Activated CD4-positive, alpha-beta T cell treated with anti-CD3 and anti-CD28 coated beads, Interleukin-2, amount 10 ng/mL, durations not matched to agents 24 days and 14 days (primary cell): Measurements from ENCODE around the gene CDC25C. TPM values are rescaled to one million over a fixed set of nuclear protein-coding genes. Genes with fewer than 3 reads are reported as not detected.

Experiments used
- DNase-seq: peaks from one replicate; pipeline ENCODE4 v3.0.0; 2022
- H3K27ac Mint-ChIP-seq: one replicate; pipeline ENCODE4 v1.8.0; 2022; ENCODE audit warnings: mild to moderate bottlenecking, mixed read lengths
- H3K27me3 Mint-ChIP-seq: one replicate; pipeline ENCODE4 v1.8.0; 2022; ENCODE audit warnings: mixed read lengths
- H3K36me3 Mint-ChIP-seq: one replicate; pipeline ENCODE4 v1.8.0; 2022; ENCODE audit warnings: low read depth, mild to moderate bottlenecking, mixed read lengths
- H3K4me1 Mint-ChIP-seq: one replicate; pipeline ENCODE4 v1.8.0; 2021; ENCODE audit warnings: mixed read lengths
- H3K4me3 Mint-ChIP-seq: one replicate; pipeline ENCODE4 v1.8.0; 2022; ENCODE audit warnings: mild to moderate bottlenecking, moderate library complexity, mixed read lengths
- H3K9me3 Mint-ChIP-seq: one replicate; pipeline ENCODE4 v1.8.0; 2021; ENCODE audit warnings: mixed read lengths
- intact Hi-C: fragments of 100-400 bp; cut with micrococcal nuclease; formaldehyde crosslinking; loops from one replicate; pipeline ENCODE4 v1.15.1; 2023
- total RNA-seq: library from RNA; stranded (reverse); gene quantifications from 2 replicates; pipeline ENCODE4 v1.2.3, GENCODE V29; 2022

CDC25C gene
- total RNA-seq, 1 donor from 2014 or later: 7.9 TPM

DNA sequence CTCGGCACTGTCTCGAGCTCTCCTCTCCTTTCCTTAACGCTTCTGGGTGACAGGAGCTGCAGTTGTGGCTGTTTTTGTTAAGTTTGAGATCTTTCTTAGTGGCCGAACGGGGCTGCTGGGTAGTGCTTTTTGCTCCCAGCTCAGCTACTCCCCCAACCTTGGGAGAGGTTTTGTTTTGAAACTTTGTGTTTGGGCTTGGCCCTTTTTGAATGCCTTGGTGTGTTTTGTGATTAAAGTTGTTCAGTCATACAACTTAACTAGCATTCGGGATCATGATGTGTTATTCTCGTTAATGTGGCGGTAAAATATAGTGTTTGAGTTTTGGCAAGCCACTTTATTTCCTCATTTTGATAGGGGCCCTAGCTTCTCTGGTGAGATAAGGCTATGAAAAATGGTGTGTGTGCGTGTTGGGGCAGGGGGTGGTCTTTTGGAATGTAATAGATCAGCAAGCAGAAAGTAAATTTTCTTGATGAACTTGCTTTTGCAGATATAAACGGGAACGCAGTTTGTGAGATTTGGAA, 22.0 kb upstream of the CDC25C start:
- Mint-ChIP-seq H3K4me1 (peaks cover 35% of the 10 kb centered on the region), H3K4me3 (peak overlapping the region; percentile 95), H3K36me3 (peaks cover 9% of the 10 kb centered on the region), H3K27me3 (no peaks in the 10 kb centered on the region), H3K9me3 (peaks cover 4% of the 10 kb centered on the region), H3K27ac (peak overlapping the region; percentile 95)
- intact Hi-C loops: loop anchor here (1.0 to 2.0 kb wide), 3 partner anchors 140 to 221 kb away; partner anchors contain the start of genes BRD8, CDC23, HSPA9 and KIF20A
- peak; percentile 84 for DNase-seq

DNA sequence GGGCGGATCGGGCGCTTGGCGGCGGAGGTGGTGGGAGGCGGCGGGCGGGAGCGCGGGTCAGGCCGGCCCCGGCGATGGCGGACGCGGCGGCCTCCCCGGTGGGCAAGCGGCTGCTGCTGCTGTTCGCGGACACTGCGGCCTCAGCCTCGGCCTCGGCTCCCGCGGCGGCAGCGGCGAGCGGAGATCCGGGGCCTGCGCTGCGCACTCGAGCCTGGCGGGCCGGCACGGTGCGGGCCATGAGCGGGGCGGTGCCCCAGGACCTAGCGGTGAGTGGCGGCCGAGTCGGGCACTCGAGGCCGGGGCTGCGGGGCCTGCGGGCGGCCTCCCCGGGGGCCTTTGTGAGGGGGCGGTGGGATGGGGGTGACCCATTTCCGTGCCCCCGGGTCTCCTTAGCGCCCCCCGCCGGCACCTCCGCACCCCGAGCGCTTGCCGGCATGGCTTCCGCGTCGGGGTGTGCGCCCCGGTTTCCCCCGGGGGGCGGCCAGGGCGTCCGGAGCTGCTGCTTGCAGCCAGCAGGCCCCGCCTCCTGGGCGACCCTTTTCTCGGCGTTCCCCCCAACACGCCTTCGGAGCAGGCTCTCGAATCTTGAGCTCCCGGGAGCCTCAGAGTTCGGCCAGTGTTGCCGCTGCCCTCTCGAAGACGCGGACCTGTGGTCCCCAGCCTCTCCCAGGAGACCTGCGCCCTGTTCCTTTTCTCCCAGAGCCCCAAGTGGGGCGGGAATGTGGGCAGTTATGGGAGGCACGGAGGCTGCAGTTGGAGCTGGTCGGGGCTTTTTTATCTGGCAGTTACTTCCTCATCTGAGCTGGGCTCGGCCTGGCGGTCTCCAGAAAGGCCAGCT, 21.3 kb upstream of the CDC25C start:
- peak; percentile 93 for DNase-seq
- peak overlapping the region; percentile 95 for H3K27ac Mint-ChIP-seq
- H3K4me3 Mint-ChIP-seq: peak overlapping the region; percentile 95
- H3K36me3 Mint-ChIP-seq: peaks cover 10% of the 10 kb centered on the region
- H3K4me1 Mint-ChIP-seq: peaks cover 35% of the 10 kb centered on the region
- H3K9me3 Mint-ChIP-seq: peaks cover 4% of the 10 kb centered on the region
- intact Hi-C loops: loop anchor here (1.0 to 2.0 kb wide), 4 partner anchors 15 to 222 kb away; partner anchors contain the start of genes CDC23, ETF1, FAM53C and HSPA9
- no peaks in the 10 kb centered on the region for H3K27me3 Mint-ChIP-seq

DNA sequence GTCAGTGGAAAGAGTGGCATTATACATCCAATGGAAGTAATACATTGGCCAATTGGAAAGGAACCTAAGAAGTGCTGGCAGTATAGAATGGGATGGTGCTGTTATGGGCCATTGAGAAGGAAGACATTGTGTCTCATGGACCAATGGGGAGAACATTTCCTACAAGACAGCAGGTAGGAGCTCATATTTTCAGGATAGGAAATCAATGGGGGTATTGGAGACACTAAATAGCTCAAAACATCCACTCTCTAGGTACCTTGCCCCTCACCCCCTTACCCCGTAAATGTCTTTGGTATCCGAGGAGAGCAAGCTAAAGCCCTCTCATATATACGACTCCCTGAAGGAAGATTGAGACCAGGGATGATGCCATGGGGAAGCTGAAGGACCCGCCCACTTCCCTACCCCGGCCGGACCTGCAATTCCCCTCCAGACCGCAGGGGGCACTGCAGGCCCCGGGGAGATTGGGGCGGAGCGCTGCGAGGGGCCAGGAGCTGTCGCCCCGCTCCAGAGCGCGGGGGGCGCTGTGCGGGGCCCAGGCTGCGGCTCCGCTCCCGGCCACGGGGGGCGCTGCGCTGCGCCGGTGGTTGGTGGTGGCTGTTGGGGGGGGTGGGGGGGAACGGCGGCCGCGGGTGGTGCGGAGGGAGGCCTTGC, 20.6 kb upstream of the CDC25C start, which contains the start of gene KDM3B:
Gene KDM3B (plus strand): TSS at position 615 of the 651 bp plus-strand sequence. CDS start 111 bp downstream, outside the sequence.
- Mint-ChIP-seq H3K9me3 (peaks cover 4% of the 10 kb centered on the region), H3K27me3 (no peaks in the 10 kb centered on the region), H3K36me3 (peaks cover 14% of the 10 kb centered on the region), H3K4me1 (peaks cover 37% of the 10 kb centered on the region), H3K27ac (peak within 1 kb of the TSS; percentile 95), H3K4me3 (peak within 1 kb of the TSS; percentile 95)
- peak; percentile 99 for DNase-seq
- intact Hi-C loops: loop anchor here (1.0 to 2.0 kb wide), 3 partner anchors 14 to 223 kb away; partner anchors contain the start of genes ETF1, FAM53C and HSPA9

DNA sequence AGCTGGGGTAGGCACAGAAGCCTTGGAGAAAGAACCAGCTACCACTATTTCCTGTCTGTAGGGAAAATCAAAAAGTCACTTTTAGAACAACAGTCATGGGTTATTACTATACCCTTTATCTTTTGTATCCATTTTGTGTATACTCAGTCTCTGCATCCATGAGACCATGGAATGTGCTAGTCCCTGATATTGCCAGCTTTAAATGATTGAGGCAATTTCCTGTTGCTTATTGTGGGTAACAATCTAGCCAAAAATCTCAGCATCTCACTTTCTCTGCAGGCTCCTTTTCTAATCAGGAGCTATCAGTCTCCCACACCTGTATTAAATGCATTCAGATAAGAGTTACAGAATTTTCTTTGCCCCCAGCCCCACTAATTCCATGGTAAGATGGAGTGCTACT, 19.9 kb upstream of the CDC25C start:
- H3K4me3 Mint-ChIP-seq: peak overlapping the region; percentile 71
- intact Hi-C loops: no loop called here

GRCh38 chr5:138351056-138351455, 19.5 kb upstream of the CDC25C start:
- no peaks in the 10 kb centered on the region for H3K27me3 Mint-ChIP-seq
- DNase-seq: no peak
- H3K4me1 Mint-ChIP-seq: peaks cover 35% of the 10 kb centered on the region
- no peak overlapping the region for H3K4me3 Mint-ChIP-seq
- peaks cover 4% of the 10 kb centered on the region for H3K9me3 Mint-ChIP-seq
- H3K36me3 Mint-ChIP-seq: peaks cover 23% of the 10 kb centered on the region
- H3K27ac Mint-ChIP-seq: no peak overlapping the region
- intact Hi-C loops: no loop called here

More for the DNA sequence above, 19.9 kb upstream of the CDC25C start:
- H3K4me1 Mint-ChIP-seq: peaks cover 37% of the 10 kb centered on the region
- peaks cover 4% of the 10 kb centered on the region for H3K9me3 Mint-ChIP-seq
- H3K27ac Mint-ChIP-seq: no peak overlapping the region
- DNase-seq: no peak
- peaks cover 20% of the 10 kb centered on the region for H3K36me3 Mint-ChIP-seq
- no peaks in the 10 kb centered on the region for H3K27me3 Mint-ChIP-seq

GRCh38 chr5:138350563-138350890, 18.9 kb upstream of the CDC25C start:
- H3K36me3 Mint-ChIP-seq: peaks cover 26% of the 10 kb centered on the region
- peaks cover 4% of the 10 kb centered on the region for H3K9me3 Mint-ChIP-seq
- intact Hi-C loops: no loop called here
- H3K27ac Mint-ChIP-seq: no peak overlapping the region
- H3K4me1 Mint-ChIP-seq: peaks cover 31% of the 10 kb centered on the region
- no peaks in the 10 kb centered on the region for H3K27me3 Mint-ChIP-seq
- no peak overlapping the region for H3K4me3 Mint-ChIP-seq
- DNase-seq: no peak

DNA sequence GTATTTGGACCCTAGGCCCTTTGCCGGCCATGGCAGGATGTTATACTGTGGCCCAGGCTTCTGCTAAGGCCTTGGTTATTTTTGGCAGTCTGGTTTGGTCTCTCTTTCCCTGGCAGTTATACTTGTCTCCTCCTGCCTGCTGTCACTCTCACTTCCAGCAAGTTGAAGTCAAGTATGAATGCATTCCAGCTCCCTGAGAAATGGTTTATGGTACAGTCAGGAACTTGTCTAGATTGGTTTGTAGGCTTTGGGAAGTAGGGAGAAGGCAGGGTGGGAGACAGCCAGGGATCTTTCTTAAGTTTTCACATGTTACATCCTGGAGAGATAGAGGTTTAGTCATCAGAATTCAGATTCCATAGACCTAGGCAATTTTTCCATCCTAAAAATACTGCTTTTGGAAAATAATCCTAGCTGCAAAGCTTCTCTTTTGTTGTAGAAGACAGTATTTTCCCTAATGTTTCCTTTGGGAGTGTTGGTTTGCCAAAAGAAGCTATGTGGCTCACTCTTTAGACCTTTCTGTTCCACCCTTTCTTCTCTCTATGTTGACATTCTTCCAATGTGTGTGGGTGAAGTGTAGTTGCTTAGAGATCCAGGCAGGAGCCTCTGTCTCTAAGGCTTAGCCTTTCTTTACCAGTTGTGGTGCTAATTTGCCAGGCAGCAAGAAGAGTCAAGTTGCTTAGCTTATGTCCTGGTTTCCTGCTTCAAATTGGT, 18.4 kb upstream of the CDC25C start:
- intact Hi-C loops: no loop called here
- peaks cover 26% of the 10 kb centered on the region for H3K4me1 Mint-ChIP-seq
- H3K27me3 Mint-ChIP-seq: no peaks in the 10 kb centered on the region
- peaks cover 31% of the 10 kb centered on the region for H3K36me3 Mint-ChIP-seq
- H3K4me3 Mint-ChIP-seq: no peak overlapping the region
- DNase-seq: no peak
- peaks cover 4% of the 10 kb centered on the region for H3K9me3 Mint-ChIP-seq
- no peak overlapping the region for H3K27ac Mint-ChIP-seq

DNA sequence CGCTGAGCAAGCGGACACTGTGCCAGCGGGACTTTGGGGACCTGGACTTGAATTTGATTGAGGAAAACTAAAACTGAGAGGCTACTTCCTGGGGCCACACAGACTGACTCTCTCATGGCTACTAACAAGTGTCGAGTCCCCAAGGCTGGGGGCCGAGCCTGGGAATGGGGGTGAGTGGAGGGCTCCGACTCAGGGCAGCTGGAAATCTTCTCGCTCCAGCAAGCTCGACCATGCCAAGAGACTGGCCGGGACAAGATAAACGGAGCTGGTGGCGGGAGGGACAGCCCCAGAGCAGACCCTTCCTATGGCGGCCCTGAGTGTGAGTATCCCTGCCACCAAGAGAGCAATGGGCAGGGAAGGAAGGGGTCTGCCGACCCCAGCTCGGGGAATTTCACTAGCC, 15.3 kb upstream of the CDC25C start:
- Mint-ChIP-seq H3K9me3 (no peaks in the 10 kb centered on the region), H3K4me3 (no peak overlapping the region), H3K4me1 (peaks cover 11% of the 10 kb centered on the region), H3K36me3 (peaks cover 47% of the 10 kb centered on the region), H3K27ac (no peak overlapping the region), H3K27me3 (no peaks in the 10 kb centered on the region)
- no peak for DNase-seq
- intact Hi-C loops: no loop called here

- intact Hi-C loops: no loop called here
- no peak for DNase-seq
- peaks cover 20% of the 10 kb centered on the region for H3K4me1 Mint-ChIP-seq
- no peaks in the 10 kb centered on the region for H3K27me3 Mint-ChIP-seq
- peaks cover 60% of the 10 kb centered on the region for H3K36me3 Mint-ChIP-seq
- H3K27ac Mint-ChIP-seq: no peak overlapping the region
- H3K9me3 Mint-ChIP-seq: no peaks in the 10 kb centered on the region
- no peak overlapping the region for H3K4me3 Mint-ChIP-seq
Observed at GRCh38 chr5:138344887-138345622, 13.5 kb upstream of the CDC25C start.

DNA sequence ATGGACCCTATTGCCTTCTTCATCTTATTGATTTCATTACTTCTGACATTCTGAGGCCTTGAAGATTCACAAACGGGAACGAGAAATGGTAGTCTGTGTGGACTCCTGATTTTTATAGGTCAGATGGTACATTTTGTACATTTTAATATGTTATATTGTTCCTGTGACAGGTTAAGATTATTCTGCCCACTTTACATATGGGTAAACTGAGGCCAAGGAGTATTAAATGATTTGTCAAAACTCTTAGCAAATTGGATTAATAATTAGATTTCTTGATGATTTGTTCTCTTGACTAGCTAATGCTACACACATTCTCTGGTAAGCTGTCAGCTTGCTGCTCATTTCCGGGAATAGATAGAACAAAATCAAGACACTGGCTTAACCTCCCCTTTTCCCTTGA, 8.4 kb upstream of the CDC25C start:
- Mint-ChIP-seq H3K36me3 (peaks cover 32% of the 10 kb centered on the region), H3K4me1 (peaks cover 39% of the 10 kb centered on the region), H3K9me3 (no peaks in the 10 kb centered on the region), H3K27me3 (no peaks in the 10 kb centered on the region), H3K27ac (no peak overlapping the region), H3K4me3 (peak overlapping the region; percentile 80)
- DNase-seq: no peak
- intact Hi-C loops: no loop called here

DNA sequence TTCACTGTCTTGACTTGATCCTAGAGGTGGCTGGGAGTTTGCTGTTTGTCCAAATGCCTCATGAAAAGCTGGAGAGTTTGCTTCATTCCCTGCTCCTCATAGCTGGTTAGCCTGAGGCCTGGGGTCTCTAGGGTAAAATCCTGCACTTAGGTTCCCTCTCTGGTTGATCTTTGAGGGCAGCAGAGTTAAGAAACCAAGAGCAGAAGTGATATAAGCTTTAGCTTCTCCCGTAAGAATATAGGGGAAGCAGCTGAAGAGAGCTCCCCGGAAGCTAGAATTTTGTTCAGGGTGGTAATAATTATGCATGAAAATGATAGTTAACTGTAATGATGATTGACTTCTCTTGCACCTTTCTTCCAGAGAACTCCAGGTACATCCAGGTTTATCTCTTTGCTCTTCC, 7.9 kb upstream of the CDC25C start:
- no peaks in the 10 kb centered on the region for H3K9me3 Mint-ChIP-seq
- peak overlapping the region; percentile 80 for H3K4me3 Mint-ChIP-seq
- H3K27ac Mint-ChIP-seq: peak overlapping the region; percentile 91
- intact Hi-C loops: loop anchor here (2.0 to 10.0 kb wide), 5 partner anchors 161 to 1065 kb away; partner anchors contain the start of genes BRD8, FAM13B, HNRNPA0 and KIF20A
- H3K36me3 Mint-ChIP-seq: peaks cover 27% of the 10 kb centered on the region
- H3K4me1 Mint-ChIP-seq: peaks cover 42% of the 10 kb centered on the region
- DNase-seq: no peak
- H3K27me3 Mint-ChIP-seq: no peaks in the 10 kb centered on the region

- no peak for DNase-seq
- Mint-ChIP-seq H3K27ac (peak overlapping the region; percentile 91), H3K9me3 (no peaks in the 10 kb centered on the region), H3K36me3 (peaks cover 24% of the 10 kb centered on the region), H3K4me1 (peaks cover 40% of the 10 kb centered on the region), H3K4me3 (peak overlapping the region; percentile 80), H3K27me3 (no peaks in the 10 kb centered on the region)
- intact Hi-C loops: loop anchor here (2.0 to 10.0 kb wide), 5 partner anchors 160 to 1066 kb away; partner anchors contain the start of genes BRD8, FAM13B, HNRNPA0 and KIF20A
Observed at GRCh38 chr5:138339091-138339456, 7.5 kb upstream of the CDC25C start.
